Panc1 (cell line): Measurements from ENCODE around the gene TRPM1. TPM values are rescaled to one million over a fixed set of nuclear protein-coding genes. Genes with fewer than 3 reads are reported as not detected.

Experiments used
- ATAC-seq: fragments of 200-7000 bp; cut with Tn5 transposase; 2 replicates; pipeline ENCODE4 v1.9.1; 2020; ENCODE audit warnings: mild to moderate bottlenecking, moderate library complexity
- BruUV-seq: library from RNA; stranded (reverse); fragments of 400-500 nt; replicated peaks from 2 replicates; lab custom pipeline; 2021; lab: Mats Ljungman, UMichigan
- CTCF ChIA-PET: fragments of 300-600 bp; sonication (Branson Sonifier 250); formaldehyde crosslinking; loops from one replicate; lab custom pipeline; 2022; ENCODE audit warnings: antibody characterized with exemption; lab: Charles Lee
- POLR2A ChIA-PET: fragments of 300-600 bp; sonication (Branson Sonifier 250); formaldehyde crosslinking; loops from one replicate; lab custom pipeline; 2022; ENCODE audit warnings: antibody characterized with exemption; lab: Charles Lee
- DNase-seq: peaks from one replicate; pipeline ENCODE4 v3.0.0-alpha.2; 2010; ENCODE audit warnings: low read depth, low spot score
- H3K27ac ChIP-seq: 2 replicates; pipeline ENCODE4 v1.5.1; 2011; ENCODE audit warnings: mild to moderate bottlenecking, low read length, inconsistent platforms
- H3K27me3 ChIP-seq: fragments of 200-500 bp; sonication (Bioruptor generic); 2 replicates; pipeline ENCODE4 v1.6.0; 2014; ENCODE audit warnings: low read length, inconsistent platforms; ENCODE audit not compliant: control insufficient read depth, insufficient read depth
- H3K36me3 ChIP-seq: fragments of 200-500 bp; sonication (Bioruptor generic); 2 replicates; pipeline ENCODE4 v1.5.1; 2014; ENCODE audit warnings: inconsistent platforms, mild to moderate bottlenecking, low read length, moderate library complexity; ENCODE audit not compliant: control insufficient read depth, insufficient read depth
- H3K4me1 ChIP-seq: 2 replicates; pipeline ENCODE4 v1.5.1; 2011; ENCODE audit warnings: inconsistent platforms, mild to moderate bottlenecking, low read length, moderate library complexity; ENCODE audit not compliant: control insufficient read depth, insufficient read depth
- H3K4me3 ChIP-seq, 2 experiments: 2 replicates each; pipeline ENCODE4 v1.5.1; 2011 to 2012; ENCODE audit warnings: low read depth in 2 of 2, low read length in 2 of 2, mild to moderate bottlenecking in 2 of 2, inconsistent platforms in 1 of 2, moderate library complexity in 1 of 2
- H3K9me3 ChIP-seq: fragments of 200-500 bp; sonication (Bioruptor generic); 2 replicates; pipeline ENCODE4 v1.5.1; 2014; ENCODE audit warnings: low read depth, mild to moderate bottlenecking, inconsistent platforms, low read length, moderate library complexity; ENCODE audit not compliant: control insufficient read depth, insufficient read depth
- CTCF ChIP-seq: fragments of 450-650 bp; IDR thresholded peaks from 2 replicates; pipeline ENCODE4 v1.5.1; 2017; ENCODE audit warnings: mild to moderate bottlenecking
- POLR2AphosphoS5 ChIP-seq: IDR thresholded peaks from 2 replicates; pipeline ENCODE4 v1.6.1; 2012; ENCODE audit warnings: mild to moderate bottlenecking, low read depth, low read length, moderate library complexity
- SIN3A ChIP-seq: IDR thresholded peaks from 2 replicates; pipeline ENCODE4 v1.6.1; 2012; ENCODE audit warnings: low read depth, mild to moderate bottlenecking, low read length, moderate library complexity, borderline replicate concordance; ENCODE audit not compliant: insufficient read depth
- TCF7L2 ChIP-seq: IDR thresholded peaks from 2 replicates; pipeline ENCODE4 v1.6.1; 2011; ENCODE audit warnings: mild to moderate bottlenecking, low read depth, low read length, inconsistent platforms
- in situ Hi-C: cut with HindIII; loops from 2 replicates; pipeline ENCODE4 v1.10.0; 2016; ENCODE audit warnings: low sequenced_read_pairs, low pct_unique_long_range_greater_than_20kb
- intact Hi-C: fragments of 100-400 bp; cut with micrococcal nuclease; formaldehyde crosslinking; loops from one replicate; pipeline ENCODE4 v1.10.0; 2022; ENCODE audit not compliant: unreplicated experiment
- total RNA-seq: library from RNA; stranded (reverse); gene quantifications from one replicate; pipeline ENCODE4 v1.2.1, GENCODE V29; 2021; ENCODE audit not compliant: unreplicated experiment
- TF ChIP-seq, protein P1 (sequence below), 2 experiments: IDR thresholded peaks; 2 replicates each; pipeline ENCODE4 v1.6.1; 2011 to 2012; ENCODE audit warnings: low read depth in 2 of 2, control low read depth in 1 of 2, low read length in 1 of 2, mild to moderate bottlenecking in 1 of 2, moderate library complexity in 1 of 2; ENCODE audit not compliant: insufficient read depth in 1 of 2

Gene TRPM1
- total RNA-seq, 1 experiment from 2014 or later = not detected

DNA sequence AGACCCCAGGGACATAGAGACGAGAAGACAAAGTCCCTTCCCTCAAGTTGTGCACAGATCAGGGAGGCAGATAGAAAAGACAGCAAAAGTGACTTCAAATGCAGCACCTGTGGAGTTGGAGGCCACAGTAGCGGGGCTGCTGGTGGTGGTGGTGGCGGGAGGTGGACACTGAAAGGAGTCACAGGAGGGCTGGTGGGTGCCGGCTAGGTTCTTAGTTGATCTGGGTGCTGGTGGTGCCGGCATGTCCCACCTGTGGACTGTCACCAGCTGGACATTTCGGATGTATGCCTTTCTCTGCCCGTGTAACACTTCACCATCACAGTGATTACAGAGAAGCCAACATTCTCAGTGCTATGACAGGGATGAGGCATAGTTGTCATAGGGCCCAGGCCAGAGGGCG lies 60.9 kb downstream of the TRPM1 start:
- intact Hi-C loops (no loop called here), in situ Hi-C loops (no loop called here)
- ChIA-PET POLR2A (no interaction called here), CTCF (no interaction called here)
- Histone ChIP-seq H3K27me3 (peaks cover 4% of the 10 kb centered on the region; the same call in 1 of the 2 replicates), H3K4me1 (no peaks in the 10 kb centered on the region), H3K27ac (no peak overlapping the region), H3K9me3 (no peaks in the 10 kb centered on the region), H3K36me3 (no peaks in the 10 kb centered on the region), H3K4me3 (no peak overlapping the region)
- BruUV-seq = no TSS peak
- no peak for DNase-seq
- TF ChIP-seq POLR2AphosphoS5 = no peak
- TF ChIP-seq CTCF = no peak
- TF ChIP-seq, protein P1, sequence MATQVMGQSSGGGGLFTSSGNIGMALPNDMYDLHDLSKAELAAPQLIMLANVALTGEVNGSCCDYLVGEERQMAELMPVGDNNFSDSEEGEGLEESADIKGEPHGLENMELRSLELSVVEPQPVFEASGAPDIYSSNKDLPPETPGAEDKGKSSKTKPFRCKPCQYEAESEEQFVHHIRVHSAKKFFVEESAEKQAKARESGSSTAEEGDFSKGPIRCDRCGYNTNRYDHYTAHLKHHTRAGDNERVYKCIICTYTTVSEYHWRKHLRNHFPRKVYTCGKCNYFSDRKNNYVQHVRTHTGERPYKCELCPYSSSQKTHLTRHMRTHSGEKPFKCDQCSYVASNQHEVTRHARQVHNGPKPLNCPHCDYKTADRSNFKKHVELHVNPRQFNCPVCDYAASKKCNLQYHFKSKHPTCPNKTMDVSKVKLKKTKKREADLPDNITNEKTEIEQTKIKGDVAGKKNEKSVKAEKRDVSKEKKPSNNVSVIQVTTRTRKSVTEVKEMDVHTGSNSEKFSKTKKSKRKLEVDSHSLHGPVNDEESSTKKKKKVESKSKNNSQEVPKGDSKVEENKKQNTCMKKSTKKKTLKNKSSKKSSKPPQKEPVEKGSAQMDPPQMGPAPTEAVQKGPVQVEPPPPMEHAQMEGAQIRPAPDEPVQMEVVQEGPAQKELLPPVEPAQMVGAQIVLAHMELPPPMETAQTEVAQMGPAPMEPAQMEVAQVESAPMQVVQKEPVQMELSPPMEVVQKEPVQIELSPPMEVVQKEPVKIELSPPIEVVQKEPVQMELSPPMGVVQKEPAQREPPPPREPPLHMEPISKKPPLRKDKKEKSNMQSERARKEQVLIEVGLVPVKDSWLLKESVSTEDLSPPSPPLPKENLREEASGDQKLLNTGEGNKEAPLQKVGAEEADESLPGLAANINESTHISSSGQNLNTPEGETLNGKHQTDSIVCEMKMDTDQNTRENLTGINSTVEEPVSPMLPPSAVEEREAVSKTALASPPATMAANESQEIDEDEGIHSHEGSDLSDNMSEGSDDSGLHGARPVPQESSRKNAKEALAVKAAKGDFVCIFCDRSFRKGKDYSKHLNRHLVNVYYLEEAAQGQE (IDR thresholded peaks at IDR 0.05; ENCODE audit: insufficient read depth in 1 of 2, low read depth in 2 of 2, low read length in 1 of 2) = no peak
- no peak for TF ChIP-seq SIN3A
- no peak for TF ChIP-seq TCF7L2
- ATAC-seq = no peak

- Histone ChIP-seq H3K27me3 (no peaks in the 10 kb centered on the region), H3K9me3 (no peaks in the 10 kb centered on the region), H3K4me3 (no peak overlapping the region), H3K4me1 (no peaks in the 10 kb centered on the region), H3K27ac (no peak overlapping the region), H3K36me3 (no peaks in the 10 kb centered on the region)
- intact Hi-C loops (no loop called here), in situ Hi-C loops (no loop called here)
- DNase-seq (no peak), ATAC-seq (no peak)
- TF ChIP-seq SIN3A = no peak
- TF ChIP-seq, protein P1 (IDR thresholded peaks at IDR 0.05; ENCODE audit: insufficient read depth in 1 of 2, low read depth in 2 of 2, low read length in 1 of 2) = no peak
- no peak for TF ChIP-seq CTCF
- TF ChIP-seq TCF7L2 = no peak
- TF ChIP-seq POLR2AphosphoS5 = no peak
- ChIA-PET CTCF (no interaction called here), POLR2A (no interaction called here)
- no TSS peak for BruUV-seq
These were observed 61.6 kb downstream of the TRPM1 start for GRCh38 chr15:31039961-31040360.
